Ascending aorta (tissue), 2 donors: ENCODE measurements around the gene PSMG2. TPM values are rescaled to one million over a fixed set of nuclear protein-coding genes. Genes with fewer than 3 reads are reported as not detected.

Source experiments
- DNase-seq, 2 donors: peaks; one replicate each; pipeline ENCODE4 v3.0.0-alpha.2; 2019; ENCODE audit warnings: low spot score in 2 of 2
- H3K27ac ChIP-seq, 2 donors: fragments of 200-600 bp; sonication (generic); one replicate each; pipeline ENCODE4 v1.5.1; 2016 to 2017; ENCODE audit warnings: mild to moderate bottlenecking in 1 of 2
- H3K27me3 ChIP-seq: fragments of 200-600 bp; sonication (generic); one replicate; pipeline ENCODE4 v1.5.1; 2017
- H3K36me3 ChIP-seq, 2 donors: fragments of 200-600 bp; sonication (generic); one replicate each; pipeline ENCODE4 v1.5.1; 2016
- H3K4me1 ChIP-seq, 2 donors: fragments of 200-600 bp; sonication (generic); one replicate each; pipeline ENCODE4 v1.5.1; 2016 to 2017; ENCODE audit warnings: mild to moderate bottlenecking in 1 of 2
- H3K4me3 ChIP-seq, 2 donors: fragments of 200-600 bp; sonication (generic); one replicate each; pipeline ENCODE4 v1.5.1; 2016 to 2017; ENCODE audit warnings: mild to moderate bottlenecking in 1 of 2
- H3K9me3 ChIP-seq, 2 donors: fragments of 200-600 bp; sonication (generic); one replicate each; pipeline ENCODE4 v1.5.1; 2016
- CTCF ChIP-seq, 3 experiments: fragments of 200-600 bp in 2 of 3; fragments of 450-650 bp in 1 of 3; sonication (generic) in 2 of 3; IDR thresholded peaks; one replicate each; pipeline ENCODE4 v1.5.1; 2016 to 2019; ENCODE audit warnings: antibody characterized with exemption in 3 of 3, mild to moderate bottlenecking in 1 of 3, moderate library complexity in 1 of 3
- intact Hi-C: fragments of 100-400 bp; cut with DNase I; formaldehyde crosslinking; loops from one replicate; pipeline ENCODE4 v1.15.1; 2023
- total RNA-seq: library from RNA; depleted of rRNA; stranded (reverse); fragments of >200 nt; gene quantifications from one replicate; pipeline ENCODE4 v1.1.0, GENCODE V29; 2016

The PSMG2 gene
- total RNA-seq, 1 donor from 2014 or later, result 52.2 TPM

- Histone ChIP-seq H3K27ac (peak overlapping the region; percentile 97 to 98), H3K27me3 (no peaks in the 10 kb centered on the region), H3K9me3 (no peaks in the 10 kb centered on the region), H3K4me1 (peaks cover 3 to 17% of the 10 kb centered on the region in 2 donors), H3K36me3 (peaks cover 14 to 17% of the 10 kb centered on the region in 2 donors), H3K4me3 (peak overlapping the region; percentile 77 to 83)
- intact Hi-C loops, result loop anchor here (2.0 kb wide), 2 partner anchors 182 to 326 kb away; partner anchors contain the start of genes AFG3L2 and PTPN2
- TF ChIP-seq CTCF (IDR thresholded peaks at IDR 0.05), result no peak
- DNase-seq, result no peak
These were observed 290 bp downstream of the PSMG2 start for GRCh38 chr18:12703096-12703567.

- intact Hi-C loops, result loop anchor here (2.0 kb wide), 2 partner anchors 181 to 327 kb away; partner anchors contain the start of genes AFG3L2 and PTPN2
- H3K27ac ChIP-seq, result peak overlapping the region; percentile 97 to 98
These were observed 822 bp downstream of the PSMG2 start for GRCh38 chr18:12703664-12704063.

GRCh38 chr18:12711446-12711845, 8.6 kb downstream of the PSMG2 start:
- Histone ChIP-seq H3K4me1 (no peaks in the 10 kb centered on the region), H3K27ac (no peak overlapping the region), H3K9me3 (no peaks in the 10 kb centered on the region), H3K36me3 (peaks cover 64 to 85% of the 10 kb centered on the region in 2 donors), H3K27me3 (no peaks in the 10 kb centered on the region), H3K4me3 (no peak overlapping the region)
- no peak for TF ChIP-seq CTCF (IDR thresholded peaks at IDR 0.05)
- DNase-seq, result no peak
- intact Hi-C loops, result no loop called here

More at GRCh38 chr18:12703664-12704063, 822 bp downstream of the PSMG2 start:
- H3K36me3 ChIP-seq, result peaks cover 18 to 22% of the 10 kb centered on the region in 2 donors
- peaks cover 3 to 17% of the 10 kb centered on the region in 2 donors for H3K4me1 ChIP-seq
- DNase-seq, result no peak
- TF ChIP-seq CTCF (IDR thresholded peaks at IDR 0.05), result no peak
- H3K27me3 ChIP-seq, result no peaks in the 10 kb centered on the region
- peak overlapping the region; percentile 77 to 83 for H3K4me3 ChIP-seq
- H3K9me3 ChIP-seq, result no peaks in the 10 kb centered on the region

GRCh38 chr18:12721495-12722275, 18.8 kb downstream of the PSMG2 start:
- DNase-seq, result no peak
- peaks cover 53 to 94% of the 10 kb centered on the region in 2 donors for H3K36me3 ChIP-seq
- intact Hi-C loops, result no loop called here

GRCh38 chr18:12722731-12723130, 19.9 kb downstream of the PSMG2 start:
- H3K27me3 ChIP-seq, result no peaks in the 10 kb centered on the region
- intact Hi-C loops, result no loop called here
- peaks cover 53 to 86% of the 10 kb centered on the region in 2 donors for H3K36me3 ChIP-seq

More at GRCh38 chr18:12721495-12722275, 18.8 kb downstream of the PSMG2 start:
- no peak overlapping the region for H3K27ac ChIP-seq
- no peaks in the 10 kb centered on the region for H3K4me1 ChIP-seq
- TF ChIP-seq CTCF (IDR thresholded peaks at IDR 0.05), result no peak
- H3K4me3 ChIP-seq, result no peak overlapping the region
- no peaks in the 10 kb centered on the region for H3K27me3 ChIP-seq
- H3K9me3 ChIP-seq, result no peaks in the 10 kb centered on the region

More at GRCh38 chr18:12722731-12723130, 19.9 kb downstream of the PSMG2 start:
- no peak for TF ChIP-seq CTCF (IDR thresholded peaks at IDR 0.05)
- H3K9me3 ChIP-seq, result no peaks in the 10 kb centered on the region
- no peak for DNase-seq
- H3K4me3 ChIP-seq, result no peak overlapping the region
- no peak overlapping the region for H3K27ac ChIP-seq
- no peaks in the 10 kb centered on the region for H3K4me1 ChIP-seq
